SW 1271 (cell line): Measurements from ENCODE around the gene RNF207.
A peak's percentile ranks its signal among the peaks of the same experiment; 100 is the strongest.

Source experiments
- DNase-seq, 2 experiments: peaks; one replicate each; lab custom pipeline; 2025; lab: John Stamatoyannopoulos, UW

Gene RNF207, protein sequence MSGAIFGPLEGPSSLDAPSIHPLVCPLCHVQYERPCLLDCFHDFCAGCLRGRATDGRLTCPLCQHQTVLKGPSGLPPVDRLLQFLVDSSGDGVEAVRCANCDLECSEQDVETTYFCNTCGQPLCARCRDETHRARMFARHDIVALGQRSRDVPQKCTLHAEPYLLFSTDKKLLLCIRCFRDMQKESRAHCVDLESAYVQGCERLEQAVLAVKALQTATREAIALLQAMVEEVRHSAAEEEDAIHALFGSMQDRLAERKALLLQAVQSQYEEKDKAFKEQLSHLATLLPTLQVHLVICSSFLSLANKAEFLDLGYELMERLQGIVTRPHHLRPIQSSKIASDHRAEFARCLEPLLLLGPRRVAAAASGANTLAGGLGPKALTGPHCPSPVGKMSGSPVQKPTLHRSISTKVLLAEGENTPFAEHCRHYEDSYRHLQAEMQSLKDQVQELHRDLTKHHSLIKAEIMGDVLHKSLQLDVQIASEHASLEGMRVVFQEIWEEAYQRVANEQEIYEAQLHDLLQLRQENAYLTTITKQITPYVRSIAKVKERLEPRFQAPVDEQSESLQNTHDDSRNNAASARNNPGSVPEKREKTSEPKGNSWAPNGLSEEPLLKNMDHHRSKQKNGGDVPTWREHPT

DNA sequence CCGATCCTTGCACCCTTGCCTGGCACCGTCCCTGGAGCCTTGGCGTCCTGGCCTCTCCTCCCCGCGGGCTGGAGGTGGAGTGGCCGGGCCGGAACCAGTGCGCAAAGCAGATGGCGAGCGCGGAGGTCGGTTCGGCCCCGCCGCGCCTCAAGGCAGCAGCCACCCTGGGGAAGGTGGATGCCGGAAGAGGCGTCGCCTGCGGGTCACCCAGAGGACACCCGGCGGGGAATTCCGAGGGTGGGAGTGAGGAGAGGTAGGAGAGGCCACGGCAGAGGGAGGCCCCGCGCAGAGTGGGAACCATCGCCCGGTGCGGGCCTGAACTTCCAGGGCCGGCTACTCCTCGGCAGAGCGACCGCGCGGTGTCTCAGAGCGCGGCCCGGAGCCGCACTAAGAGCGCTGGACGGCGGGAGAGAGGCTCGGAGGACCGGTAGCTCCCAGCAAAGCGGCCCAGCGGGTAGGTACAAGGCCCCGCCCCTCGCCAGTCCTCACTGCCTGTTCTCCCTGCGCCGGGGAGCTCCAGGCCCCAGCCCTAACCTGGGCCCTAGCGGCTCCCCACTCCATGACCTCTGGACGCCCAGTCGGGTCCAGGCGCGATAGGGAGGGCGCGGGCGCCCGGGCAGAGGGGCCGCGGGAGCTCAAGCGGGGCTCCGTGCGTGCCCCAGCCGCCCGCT, at the start of gene RNF207:
RNF207 (plus strand) TSS at position 271 of the 671 bp plus-strand sequence. CDS start 417 bp downstream, outside the sequence.
- peak; percentile 41 to 67 for DNase-seq

DNA sequence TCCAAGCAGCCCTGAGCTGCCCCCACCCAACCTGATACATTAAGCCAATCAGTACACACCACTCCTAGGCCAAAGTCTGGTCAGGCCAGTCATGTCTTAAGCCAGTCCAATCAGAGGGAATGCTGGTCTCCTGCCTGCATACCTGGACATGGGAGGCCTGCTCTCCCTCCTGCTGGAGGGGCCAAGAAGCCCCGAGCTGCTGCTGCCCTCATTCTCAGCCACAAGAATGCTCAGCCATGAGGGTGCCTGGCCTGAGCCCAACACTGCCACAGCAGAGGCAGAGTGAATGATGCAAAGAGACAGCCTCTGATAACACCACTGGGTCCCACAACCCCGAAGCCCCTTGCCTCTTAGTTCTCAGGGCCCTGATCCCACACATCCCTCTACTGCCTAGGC, 48.8 kb upstream of the RNF207 start:
- no peak for DNase-seq

DNA sequence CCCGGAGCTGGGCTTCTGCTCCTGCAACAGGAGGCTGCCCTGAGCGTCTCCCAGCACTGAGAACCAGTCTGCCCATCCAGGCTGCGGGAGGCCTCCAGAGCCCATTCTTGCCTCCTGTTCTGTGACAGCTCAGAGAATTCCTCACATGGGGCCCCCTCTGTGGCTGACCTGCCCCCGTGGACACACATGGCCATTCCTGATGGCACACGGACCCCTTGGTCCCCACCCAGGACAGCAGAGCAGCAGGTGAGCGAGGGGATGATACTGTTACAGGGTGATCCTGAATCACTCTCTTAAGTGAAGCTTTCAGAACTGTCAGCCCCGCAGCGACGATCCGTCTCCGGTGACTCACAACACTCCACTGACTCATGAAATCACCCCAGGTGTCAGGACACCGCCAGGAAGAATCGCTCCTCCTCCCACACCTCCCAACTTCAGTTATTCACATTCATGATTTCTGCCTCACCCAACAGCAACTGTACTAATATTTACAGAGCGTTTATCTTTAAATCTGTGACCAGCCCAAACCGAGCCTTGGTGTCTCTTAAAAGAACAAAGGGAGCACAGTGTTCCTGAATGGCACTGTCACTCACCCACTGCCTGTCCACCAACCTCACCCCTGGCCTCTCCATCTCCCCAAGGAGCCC, 48.3 kb upstream of the RNF207 start:
- peak; percentile 41 to 66 for DNase-seq

DNA sequence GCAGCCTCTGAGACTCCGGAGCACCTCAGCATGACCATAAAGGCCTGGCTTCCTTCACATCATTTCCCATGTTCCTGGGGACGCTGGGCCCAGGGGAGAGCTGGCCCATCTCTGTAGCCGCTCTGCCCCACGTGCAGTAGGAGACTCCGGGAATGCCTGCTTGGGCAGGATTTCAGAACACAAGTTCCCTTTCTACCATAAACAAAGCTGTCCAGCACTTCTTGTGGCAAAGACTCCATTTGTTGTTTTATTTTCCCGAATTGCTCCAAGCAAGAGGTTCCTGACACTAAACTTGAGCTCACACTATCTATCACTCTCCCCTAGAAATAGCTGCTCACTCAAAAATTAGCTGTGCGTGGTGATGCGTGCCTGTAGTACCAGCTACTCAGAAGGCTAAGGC, 47.7 kb upstream of the RNF207 start:
- no peak for DNase-seq

DNA sequence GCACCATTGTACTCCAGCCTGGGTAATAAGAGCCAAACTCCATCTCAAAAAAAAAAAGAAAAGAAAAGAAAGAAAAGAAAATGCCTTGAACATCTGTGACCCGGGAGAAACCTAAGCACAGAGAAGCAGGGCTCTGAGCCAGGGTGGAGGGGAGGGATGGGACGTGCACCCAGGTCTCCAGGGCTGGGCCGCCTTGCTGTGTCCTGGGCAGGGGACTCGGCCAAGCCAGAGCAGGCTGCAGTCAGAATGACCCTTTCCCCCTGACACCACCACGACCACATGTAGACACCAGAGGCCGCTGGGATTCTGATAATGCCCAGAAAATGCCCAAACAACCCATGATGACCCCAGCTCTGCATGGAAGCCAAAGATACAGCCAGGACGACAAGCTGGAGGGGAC, 43.6 kb upstream of the RNF207 start:
- no peak for DNase-seq

DNA sequence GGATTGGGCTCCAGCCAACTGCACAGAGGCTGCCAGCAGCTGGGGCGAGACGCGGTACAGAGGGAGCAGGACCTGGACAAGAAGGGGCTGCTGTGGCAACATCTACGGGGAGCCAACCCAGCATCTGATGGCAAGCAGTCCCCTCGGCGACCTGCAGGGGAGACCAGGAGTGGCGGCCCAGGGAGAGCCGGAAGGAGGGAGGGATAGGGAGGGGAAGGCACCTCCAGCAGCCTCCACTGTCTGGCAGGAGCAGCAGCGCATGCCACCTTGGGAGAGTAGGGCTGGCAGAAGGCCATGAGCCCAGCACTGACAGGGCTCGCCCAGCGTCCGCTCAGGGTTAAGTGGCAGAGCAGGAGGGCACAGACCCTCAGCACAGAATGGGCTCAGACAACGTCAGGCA, 43.1 kb upstream of the RNF207 start:
- DNase-seq: no peak

DNA sequence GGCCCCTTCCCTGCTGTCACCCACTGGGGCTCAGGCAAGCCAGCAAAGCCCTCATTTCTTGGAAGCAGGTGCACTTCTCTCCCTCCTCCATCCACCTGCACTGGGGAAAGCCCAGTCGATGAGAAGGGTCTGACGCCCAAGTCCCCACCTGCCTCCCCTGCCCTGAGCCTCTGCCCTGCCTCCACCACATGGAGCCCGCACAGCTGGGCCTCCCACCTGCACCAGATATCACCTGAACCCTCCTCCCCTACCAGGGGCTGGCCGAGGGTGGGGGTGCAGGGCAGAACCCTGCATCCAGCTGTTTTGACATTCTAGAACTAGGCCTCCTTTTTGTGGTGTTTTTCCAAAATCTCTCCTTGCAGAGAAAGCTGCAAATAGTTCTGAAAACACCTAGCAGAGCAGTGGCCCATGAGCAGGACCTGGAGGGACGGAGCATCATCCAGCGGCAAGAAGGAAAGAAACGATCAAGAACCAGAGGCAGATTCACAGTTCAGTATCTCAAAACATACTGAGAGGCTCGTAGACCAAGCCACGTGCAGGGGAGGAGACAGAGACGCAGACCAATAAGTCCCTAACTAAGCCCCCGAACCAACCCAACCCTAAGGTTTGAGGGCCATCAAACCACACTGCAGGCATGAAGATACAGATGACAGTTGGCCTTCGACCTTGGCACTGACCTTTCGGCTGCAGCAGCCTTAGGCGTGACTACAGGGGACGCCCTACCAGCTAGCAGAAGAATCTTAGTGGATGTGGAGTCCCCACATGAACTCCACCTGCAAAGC, 42.5 kb upstream of the RNF207 start:
- no peak for DNase-seq

DNA sequence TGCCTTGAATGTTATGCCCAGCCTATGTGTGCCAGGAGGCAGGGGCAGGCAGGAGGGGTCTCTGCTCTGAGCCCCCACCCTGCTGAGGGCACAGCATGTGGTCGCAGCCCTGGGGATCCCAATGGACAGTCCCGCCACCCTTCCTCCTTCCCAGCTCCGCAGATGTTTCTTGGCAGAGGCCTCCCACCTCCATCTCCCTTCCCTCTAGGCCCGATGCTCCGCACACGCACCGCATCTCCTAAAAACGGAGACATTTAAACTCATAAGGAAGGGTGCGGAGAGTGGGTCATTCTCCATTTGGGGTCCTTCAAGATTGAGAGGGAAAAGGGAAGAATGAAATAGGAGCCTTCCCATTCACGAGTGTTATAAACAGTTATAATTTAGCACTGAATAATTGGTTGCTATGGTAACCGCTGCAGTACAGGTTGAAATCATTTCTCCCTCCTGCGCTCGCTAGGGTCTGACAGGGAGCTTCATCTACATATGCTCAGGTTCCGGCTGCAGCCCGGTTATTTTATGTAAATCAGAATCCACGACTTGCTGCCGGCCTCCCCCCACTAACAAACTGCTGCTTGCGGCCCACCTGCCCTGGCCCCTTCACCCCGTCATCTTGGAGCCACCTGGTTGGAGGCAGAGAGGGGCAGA, 41.8 kb upstream of the RNF207 start:
- no peak for DNase-seq

DNA sequence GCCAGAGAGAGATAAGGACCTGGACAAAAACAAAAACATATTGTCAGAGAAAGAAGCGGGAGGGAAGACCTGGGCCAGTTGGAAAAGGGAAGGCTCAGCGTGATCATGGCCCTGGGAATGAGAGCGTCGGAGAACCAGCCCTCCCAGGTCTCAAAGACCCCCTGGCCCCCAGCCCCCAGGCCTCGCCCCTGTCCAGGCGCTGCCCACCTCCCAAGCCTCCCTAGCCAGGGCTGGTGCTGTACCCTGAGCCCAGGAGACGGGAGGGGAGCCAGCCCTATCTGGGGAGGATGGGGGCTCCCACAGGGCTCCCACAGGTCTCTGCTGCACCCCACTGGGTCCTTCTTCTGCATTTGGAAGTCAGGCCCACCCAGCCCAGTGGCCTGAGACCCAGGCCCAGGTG, 40.9 kb upstream of the RNF207 start:
- DNase-seq: no peak

DNA sequence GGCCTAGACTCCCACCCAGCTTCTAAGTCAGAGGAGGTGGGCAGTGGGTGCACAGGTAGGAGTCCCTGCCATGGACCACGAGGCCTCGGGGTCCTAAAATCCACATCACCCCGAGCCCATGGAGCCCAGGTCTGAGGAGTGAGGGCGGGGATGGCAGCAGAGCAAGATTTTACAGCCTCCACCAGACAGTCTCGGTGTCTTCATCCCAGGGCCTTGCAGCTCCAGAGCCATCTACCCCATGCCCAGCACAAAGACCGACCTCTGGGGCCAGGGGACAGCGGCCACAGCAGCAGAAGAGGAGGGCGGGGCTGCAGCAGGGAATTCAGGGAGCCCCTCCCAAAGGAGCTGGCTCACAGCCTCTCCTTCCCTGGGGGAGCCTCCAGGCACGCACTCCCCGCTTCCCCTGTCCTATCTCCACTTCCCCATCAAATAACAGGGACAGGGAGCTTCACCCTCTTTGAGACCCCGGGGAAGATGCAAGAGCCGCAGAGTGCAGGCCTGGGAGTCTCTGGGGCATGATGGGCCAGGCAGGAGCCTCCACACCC, 40.4 kb upstream of the RNF207 start:
- no peak for DNase-seq

DNA sequence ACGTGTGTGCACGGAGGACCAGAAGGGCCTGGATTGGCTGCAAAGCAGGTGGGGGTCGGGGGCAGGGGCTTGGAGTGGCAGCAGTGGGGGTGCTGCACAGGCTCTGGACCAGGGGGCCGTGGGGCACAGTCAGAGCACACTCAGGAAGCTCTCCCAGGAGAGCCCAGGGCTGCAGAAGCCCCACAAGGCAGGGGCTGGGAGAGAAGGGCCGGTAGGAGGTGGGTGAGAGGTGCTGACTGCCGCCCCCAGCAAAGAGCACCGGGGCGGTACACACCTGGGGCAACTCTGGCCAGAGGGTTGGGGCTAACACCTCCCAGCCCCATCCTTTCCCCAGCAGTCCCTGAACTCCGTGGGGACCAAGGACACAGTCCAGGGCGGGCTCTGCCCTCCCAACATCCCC, 39.7 kb upstream of the RNF207 start:
- no peak for DNase-seq

DNA sequence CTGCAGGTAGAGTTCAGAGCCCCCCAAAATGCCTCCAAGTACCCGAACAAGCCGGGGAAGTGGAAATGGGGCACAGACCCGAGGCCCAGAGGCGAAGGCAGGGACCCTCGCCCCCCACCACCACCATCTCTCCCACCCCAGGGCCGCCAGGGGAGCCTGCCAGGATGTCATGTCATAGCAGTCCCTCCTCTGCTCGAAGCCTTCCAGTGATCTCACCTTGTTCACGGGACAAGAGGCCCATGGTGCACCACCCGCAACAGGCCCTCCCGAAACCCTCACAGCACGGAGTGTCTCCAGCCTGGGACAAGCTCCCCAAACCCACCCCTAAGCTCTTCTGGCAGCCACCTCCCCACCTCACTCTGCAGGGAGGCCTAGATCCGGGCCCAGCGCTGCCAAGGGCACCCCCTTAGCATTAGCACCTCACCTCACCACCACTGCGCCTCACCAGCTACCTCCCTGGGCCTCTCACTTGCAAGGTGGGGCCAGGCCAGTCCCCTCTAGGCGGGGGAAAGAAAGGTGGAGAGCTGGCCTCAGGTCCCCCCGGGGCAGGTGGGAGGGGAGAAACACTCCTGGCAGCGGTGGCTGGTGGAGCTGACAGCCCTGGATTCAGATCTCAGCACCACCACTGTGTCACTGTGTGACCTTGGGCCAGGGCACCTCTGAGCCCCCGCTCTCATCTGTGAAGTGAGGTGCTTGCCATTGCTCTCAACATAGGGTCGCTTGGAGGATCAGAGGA, 39.1 kb upstream of the RNF207 start:
- no peak for DNase-seq

DNA sequence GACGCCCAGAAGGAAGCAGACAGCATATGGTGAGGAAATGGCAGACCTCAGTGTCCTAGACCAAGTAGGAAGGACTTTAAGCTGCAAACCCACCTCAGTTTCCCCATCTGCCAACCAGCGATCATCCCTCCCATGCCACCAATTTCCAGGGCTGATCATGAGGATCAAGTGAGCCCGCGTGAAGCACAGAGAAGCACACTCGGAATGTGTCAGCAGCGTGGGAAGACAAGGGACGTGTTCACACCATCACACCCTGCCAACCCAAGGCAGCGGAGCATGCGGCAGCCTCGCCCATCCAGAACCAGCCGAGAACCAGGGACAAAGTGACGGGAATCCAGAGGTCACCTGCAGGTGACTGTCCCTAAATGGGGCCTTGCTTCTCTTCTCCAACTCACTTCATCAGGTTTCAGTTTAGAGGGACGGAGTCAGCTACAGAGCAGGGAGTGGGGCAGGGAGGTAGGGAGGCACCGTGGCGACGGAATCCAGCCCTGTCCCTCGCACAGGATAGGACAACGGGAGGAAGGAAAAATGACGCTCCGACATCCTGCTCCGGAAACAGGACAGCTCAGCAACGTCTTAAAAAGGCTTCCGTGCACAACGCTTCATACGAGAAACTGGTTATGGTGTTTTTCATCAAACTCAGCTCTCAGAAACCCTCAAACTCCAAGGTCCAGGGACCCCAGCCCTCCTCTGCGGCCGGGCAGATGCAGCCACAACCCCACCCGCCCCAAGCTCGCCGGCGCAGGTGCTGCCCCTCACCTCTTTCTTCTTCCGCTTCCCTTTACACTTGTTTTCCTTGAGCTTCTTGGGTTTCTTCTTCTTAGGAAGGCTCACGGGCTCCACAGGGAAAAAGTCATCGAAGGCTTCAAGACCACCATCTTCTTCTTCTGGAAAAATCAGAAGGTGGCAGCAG, 38.3 kb upstream of the RNF207 start:
- DNase-seq: no peak

DNA sequence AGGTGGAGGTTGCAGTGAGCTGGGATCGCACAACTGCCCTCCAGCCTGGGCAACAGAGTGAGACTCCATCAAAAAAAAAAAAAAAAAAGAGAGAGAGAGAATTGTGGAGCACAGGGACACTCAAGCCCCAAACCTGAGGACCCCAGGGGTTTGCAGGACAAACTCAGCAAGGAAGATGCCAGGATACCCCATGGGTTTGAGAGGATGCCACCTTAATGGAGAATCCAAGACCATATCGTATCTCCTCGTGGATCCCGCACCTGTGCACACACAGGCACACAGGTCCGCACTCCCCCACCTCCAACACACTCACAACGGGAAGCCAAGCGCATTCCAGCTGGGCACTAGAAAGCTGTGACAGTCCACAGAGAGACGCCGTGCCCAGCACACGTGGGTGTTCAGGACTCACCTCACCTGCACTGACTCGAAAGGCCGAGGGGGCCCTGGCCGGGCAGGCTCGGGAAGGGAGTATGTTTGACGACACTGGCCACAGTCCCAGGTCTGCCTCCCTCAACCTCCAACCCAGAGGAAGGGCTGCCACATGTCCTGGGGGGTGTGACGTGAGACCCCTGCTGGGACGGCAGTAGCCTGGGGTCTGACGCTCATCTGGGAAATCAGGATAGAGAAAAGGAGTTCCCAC, 36.9 kb upstream of the RNF207 start:
- no peak for DNase-seq

DNA sequence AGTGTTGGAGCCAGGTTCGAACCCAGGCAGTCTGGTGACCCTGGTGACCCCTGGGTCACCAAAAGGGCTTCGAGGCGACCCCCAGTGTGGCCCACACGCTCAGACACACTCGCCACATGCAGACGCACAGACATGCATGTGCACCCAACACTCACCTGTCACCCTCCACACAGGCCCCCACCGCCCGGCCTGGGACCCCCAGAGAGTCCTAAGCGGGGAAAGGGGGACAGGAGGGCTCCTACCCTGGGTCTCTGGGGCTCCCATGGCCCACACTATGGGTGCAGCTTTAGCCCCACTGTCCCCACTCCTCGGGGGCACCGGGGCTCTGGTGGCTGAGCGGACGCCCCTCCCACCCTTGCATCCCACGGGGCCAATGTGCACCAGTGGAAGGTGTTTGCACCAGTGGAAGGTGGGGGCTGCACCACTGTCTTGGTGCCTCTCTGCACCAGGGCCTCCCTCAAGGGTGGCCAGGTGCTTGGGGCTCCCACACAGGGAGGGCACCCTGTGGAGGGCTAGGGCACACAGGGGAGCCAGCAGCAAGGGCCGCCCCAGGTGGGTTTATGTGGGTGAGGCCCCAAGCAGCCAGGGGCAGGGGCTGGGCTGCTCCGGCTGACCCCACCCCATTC, 35.7 kb upstream of the RNF207 start:
- no peak for DNase-seq

DNA sequence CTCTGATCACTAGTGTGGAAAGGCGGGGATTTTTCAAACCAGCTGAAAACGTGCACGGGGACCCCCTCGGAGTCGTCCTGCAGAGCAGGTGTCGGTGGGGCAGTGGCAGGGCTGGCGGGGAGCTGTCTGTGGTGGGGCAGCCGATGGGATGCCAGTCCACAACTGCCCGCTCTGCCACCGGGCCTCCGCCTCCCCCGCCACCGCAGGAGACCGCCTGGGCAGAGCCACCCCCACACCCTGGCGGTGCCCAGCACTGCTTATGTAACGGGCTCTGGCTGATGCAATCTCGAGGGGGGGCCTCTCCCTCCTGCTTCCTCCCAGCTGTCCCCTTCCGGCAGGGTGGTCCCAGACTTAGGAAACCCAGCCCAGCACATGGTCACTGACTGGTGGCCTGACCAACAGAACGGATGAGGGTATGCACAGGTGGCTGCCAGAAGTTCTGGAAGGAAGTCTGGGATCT, 35.1 kb upstream of the RNF207 start:
- DNase-seq: no peak

DNA sequence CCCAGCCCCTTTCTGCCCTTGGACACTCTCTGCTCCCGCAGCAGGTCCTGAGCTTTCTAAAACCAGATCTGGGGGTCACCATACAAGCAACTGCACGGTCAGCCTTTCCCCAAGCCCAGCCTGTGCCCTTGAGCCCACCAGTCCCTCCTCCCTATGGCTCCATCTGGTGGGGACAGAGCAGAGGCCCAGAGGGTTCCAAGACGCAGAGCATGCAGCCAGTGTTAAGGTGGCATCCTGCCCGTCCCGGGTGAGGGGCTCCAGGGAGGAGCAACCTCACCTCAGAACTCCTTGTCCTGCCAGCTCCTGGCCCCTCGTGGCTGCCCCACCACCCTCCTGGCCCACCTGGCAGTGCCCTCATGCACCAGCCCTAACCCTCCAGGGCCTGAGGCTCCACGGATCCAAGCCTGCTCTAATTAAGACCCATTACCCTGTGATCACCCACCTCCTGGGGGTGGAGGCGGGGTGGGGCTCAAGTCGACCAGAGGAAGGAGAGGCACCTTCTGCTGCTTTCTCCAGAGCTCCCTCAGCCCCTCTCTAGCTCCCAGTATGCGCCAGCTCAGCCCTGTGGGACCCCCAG, 34.3 kb upstream of the RNF207 start:
- DNase-seq: no peak

DNA sequence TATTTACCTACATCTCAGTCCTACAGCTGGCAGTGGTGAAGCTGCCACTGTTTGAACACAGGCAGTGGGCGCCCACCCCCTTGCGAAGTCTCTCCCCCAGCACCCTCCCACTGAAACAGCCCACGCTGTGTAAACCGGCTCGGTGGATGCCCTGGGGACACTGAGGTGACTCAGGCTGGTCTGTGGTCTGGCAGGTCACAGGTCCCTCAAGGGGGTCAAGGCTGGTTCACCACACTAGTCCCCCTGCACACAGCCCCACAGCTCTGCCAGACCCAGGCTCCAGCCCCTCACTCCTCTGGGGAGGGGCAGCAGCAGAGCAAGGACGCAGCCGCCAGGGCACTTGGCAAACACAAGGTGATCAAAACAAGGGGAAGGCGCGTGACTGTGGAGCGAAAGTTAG, 33.4 kb upstream of the RNF207 start:
- DNase-seq: no peak
